NCI-H2227 (cell line): ENCODE data around the gene MBOAT2.
"Not testable (repeated sequence)": the region's sequence is repeated elsewhere in the genome, so short reads cannot be mapped to it uniquely, and the experiment has no call there.

Experiments
- DNase-seq: peaks from one replicate; lab custom pipeline; 2025; ENCODE audit not compliant: unreplicated experiment; lab: John Stamatoyannopoulos, UW

The MBOAT2 gene

DNA sequence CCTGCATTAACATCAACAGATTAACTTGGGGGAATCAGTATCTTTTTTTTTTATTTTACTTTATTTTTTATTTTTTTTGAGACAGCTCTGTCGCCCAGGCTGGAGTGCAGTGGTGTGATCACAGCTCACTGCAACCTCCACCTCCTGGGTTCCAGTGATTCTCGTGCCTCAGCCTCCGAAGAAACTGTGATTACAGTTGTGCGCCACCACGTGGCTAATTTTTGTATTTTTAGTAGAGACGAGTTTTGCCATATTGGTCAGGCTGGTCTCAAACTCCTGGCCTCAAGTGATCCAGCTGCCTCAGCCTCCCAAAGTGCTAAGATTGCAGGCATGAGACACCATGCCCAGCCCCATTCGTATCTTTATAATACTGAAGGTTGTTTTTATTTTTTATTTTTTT, 99.6 kb downstream of the MBOAT2 start:
- DNase-seq: not testable (repeated sequence)

DNA sequence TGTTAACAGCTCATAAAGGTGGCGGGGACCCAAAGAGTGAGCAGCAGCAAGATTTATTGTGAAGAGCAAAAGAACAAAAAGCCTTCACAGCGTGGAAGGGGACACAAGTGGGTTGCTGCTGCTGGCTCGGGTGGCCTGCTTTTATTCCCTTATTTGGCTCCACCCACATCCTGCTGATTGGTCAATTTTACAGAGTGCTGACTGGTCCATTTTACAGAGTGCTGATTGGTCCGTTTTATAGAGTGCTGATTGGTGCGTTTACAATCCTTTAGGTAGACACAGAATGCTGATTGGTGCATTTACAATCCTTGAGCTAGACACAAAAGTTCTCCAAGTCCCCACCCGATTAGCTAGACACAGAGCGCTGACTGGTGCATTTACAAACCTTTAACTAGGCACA, 100.7 kb downstream of the MBOAT2 start:
- DNase-seq: not testable (repeated sequence)

- DNase-seq: not testable (repeated sequence)
These were observed 106.3 kb downstream of the MBOAT2 start for GRCh38 chr2:8897206-8897605.

DNA sequence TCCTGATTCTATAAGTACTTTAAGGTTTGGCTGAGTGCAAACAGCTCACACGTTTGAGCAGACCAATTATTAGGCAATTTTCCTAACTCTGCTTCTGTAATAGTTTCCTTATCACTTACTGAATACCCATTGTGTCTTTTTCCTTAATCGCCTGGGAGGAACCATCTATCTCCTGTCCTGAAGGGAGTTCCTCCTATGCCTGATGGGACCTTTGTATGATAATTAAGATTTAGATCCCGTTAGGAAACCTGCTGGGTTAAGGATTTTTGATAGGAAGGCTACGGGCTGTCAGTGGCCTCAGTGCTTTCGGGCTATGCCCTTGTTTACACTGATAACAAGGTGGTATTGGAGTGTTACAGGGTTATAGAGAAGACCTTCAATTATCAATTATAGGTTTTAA, 106.8 kb downstream of the MBOAT2 start:
- DNase-seq: not testable (repeated sequence)

DNA sequence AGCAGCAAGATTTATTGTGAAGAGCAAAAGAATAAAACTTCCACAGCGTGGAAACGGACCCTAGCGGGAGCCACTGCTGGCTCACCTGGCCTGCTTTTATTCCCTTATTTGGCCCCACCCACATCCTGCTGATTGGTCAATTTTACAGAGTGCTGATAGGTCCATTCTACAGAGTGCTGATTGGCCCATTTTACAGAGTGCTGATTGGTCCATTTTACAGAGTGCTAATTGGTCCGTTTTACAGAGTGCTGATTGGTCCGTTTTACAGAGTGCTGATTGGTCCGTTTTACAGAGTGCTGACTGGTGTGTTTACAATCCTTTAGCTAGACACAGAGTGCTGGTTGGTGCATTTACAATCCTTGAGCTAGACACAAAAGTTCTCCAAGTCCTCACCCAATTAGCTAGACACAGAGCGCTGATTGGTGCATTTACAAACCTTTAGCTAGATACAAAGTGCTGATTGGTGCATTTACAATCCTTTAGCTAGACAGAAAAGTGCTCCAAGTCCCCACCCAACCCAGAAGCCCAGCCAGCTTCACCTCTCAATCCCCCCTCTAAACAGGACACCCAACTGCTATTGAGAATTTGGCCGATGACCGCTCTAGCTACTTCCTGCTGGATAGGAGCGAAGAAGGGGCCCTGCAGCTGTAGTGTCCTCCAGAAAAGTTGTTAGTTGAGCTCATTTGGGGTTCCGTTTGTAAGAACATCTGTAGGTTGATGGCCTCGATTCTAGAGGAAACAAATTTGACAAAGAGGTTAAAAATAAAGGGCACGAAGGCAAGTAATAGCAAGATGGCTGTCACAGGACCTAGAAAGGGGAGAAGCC, 108.2 kb downstream of the MBOAT2 start:
- not testable (repeated sequence) for DNase-seq

GRCh38 chr2:8893978-8894820, 109.3 kb downstream of the MBOAT2 start:
- DNase-seq: peak; percentile 81

- no peak for DNase-seq
These were observed 110.0 kb downstream of the MBOAT2 start for GRCh38 chr2:8893474-8893873.

DNA sequence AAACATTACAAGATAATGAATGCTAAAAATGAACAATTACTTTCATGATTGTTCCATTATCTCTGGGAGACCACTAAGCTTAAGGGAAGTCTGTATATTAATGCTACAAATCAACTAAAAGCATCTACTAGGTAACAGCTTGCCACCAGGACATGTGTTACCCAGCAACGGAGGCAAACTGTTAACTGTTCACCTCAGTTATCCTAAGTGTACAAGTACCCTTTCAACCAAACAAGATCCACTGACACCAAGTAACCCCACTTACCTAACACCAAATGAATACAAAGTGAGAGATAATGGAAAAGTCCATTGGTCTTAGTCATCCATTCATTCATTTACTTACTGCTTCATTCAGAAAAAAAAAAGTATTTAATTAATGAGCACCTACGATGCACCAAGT, 111.4 kb downstream of the MBOAT2 start:
- no peak for DNase-seq

DNA sequence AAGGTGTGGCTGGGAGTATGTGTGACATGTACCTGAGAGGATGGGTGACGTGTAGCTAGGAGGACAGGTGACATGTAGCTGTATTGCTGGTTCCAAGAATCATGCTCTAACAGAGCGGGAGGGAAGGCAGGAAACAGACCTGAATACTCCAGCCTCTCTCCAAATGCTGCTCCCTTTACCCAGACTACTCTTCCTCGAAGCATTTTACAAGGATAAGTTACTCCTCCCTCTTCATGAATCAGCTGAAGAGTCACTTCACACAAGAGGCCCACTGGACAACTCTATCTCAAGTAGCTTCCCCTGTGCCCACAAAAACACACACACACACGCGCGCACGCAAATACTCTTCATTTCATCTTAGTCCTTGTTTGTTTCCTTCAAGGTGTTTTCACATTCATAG, 113.5 kb downstream of the MBOAT2 start:
- no peak for DNase-seq

DNA sequence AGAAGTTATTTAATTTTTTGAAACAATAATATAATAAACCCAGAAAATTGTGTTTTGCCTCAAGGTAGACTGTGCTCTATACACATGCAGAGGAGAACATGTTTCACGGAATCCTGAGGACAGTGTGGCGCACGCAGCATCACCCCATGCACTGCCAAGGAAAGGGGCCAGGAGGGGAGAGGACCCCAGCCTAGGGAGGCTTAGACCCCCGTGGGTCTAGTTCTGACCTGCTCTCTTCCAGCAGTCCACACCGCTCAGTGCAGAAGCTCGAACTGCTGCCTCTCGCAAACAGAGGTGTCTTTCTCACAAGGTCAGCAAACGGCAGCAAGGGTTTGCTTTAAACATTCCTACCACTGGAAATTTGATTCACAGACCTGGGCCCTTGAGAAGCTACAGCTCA, 114.5 kb downstream of the MBOAT2 start:
- DNase-seq: no peak

GRCh38 chr2:8886876-8887275, 116.6 kb downstream of the MBOAT2 start:
- DNase-seq: no peak

- DNase-seq: no peak
These were observed 117.3 kb downstream of the MBOAT2 start for GRCh38 chr2:8886202-8886518.

- DNase-seq: no peak
These were observed 117.9 kb downstream of the MBOAT2 start for GRCh38 chr2:8885449-8886201.

DNA sequence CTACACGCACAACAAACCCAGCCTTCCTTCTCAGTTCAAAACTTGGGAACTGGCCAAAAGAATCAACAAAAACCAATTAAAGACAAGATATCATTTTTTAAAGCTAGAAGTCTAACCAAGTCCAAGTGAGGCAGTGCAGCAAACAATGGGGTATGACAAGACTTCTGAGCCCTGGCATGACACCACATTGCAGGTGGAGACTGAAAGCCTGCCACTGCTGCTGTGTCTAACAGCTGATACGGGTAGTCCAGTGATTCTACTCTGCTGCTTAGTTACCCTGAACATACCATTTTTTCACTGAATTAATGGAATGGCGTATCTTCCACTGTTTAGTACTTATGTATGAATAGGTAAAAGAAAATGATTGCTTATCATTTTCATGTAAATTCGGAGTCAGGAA, 118.7 kb downstream of the MBOAT2 start:
- DNase-seq: no peak

DNA sequence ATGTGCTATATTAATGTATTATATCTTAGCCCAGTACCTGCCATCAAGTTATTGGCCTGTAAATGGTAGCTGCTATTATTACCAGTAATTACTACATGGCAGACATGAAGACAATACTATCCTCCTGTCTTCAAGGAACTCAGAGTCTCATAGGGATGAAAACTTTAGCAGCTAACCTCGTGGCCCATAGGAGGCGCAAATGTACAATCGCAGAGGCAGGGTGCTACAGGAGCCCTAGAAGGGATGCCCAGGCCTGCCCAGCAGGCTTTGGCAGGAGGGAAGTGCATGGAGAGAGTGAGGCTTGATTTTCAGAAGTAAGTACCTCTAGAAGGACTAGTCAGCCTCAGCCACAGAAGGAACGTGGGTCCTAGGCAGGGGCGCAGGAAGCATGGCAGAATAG, 121.4 kb downstream of the MBOAT2 start:
- no peak for DNase-seq

DNA sequence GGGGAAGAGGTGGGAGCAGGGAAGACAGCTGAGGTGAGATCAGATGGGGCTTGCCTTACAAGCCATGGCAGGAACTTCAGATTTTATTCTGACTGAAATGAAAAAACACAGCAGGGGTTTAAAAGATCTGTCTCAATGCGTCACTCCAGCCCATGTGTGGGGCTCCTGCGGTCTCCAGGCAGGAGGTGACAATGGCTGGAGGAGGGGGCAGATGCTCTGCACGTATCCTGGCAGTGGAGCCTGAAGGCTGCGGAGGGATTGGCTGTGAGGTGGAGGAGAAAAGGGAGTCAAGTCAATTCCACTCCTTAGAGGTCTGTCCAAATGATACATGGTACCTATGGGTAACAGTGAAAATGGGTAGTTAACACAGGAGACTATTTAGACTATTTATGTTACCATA, 125.6 kb downstream of the MBOAT2 start:
- DNase-seq: no peak

- no peak for DNase-seq
These were observed 126.2 kb downstream of the MBOAT2 start for GRCh38 chr2:8877332-8877731.

DNA sequence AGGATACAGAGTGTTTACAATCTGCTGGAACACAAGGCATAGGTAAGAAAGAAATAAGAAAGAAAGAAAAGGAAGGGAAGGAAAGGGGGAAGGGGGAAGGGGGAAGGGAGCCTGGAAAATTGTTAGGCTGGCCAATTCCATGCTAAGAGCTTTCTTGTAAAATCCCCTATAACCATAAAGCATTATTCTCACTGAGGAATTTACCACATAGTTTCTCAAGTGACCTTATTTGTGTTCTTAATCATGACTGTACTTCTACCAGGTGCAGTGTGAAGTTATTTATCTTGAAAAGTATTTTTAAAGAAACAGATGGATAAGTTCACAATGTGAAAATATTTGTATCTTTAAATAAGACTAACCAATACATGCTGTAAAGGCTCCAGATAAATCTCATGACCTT, 126.9 kb downstream of the MBOAT2 start:
- no peak for DNase-seq

- peak; percentile 67 for DNase-seq
These were observed 130.6 kb downstream of the MBOAT2 start for GRCh38 chr2:8872821-8873432.

GRCh38 chr2:8870441-8870840, 133.0 kb downstream of the MBOAT2 start:
- no peak for DNase-seq

DNA sequence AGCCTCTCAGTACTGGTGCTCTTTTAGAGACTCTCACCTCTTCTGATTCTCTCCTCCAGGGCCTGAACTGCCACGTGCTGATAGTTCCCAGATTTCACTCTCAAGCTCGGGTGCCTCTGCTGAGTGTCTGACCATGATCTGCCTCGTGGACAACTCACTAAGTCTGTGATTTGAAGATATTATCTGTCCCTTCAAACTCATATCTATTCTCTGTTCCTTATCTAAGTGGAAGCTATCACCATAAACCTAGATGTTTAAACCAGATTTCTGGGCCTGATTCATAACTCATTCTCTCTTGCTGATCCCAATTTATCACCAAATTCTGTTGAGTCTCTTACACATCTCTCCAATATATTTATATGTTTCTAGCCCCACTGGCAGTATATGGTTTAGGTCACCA, 136.1 kb downstream of the MBOAT2 start:
- DNase-seq: no peak
